ENCODE data around the gene KSR2.

The KSR2 gene

DNA sequence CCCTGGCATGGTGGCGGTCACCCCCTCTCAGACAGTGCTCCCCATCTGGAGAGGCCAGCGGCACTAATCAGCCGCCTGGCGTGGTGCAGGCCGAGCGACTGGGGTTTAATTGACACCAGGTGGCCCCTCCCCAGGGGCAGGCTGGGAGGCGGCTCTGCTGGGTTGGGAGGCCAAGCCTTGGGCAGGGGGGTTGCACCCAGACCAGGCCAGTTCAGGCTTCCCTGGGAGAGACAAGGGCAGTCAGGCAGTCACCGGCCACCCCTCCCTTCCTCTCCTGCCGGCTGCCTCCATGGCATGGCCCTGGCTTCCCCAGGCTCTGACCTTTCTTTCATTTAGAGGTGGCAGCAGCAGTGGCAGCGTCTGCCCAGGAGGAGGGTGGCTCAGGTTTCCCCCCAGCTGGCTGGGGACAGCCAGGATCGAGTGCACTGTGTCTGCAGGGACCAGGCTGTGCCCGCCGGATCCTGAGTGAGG, 529.2 kb downstream of the KSR2 start:
- TF ChIP-seq, protein P1, sequence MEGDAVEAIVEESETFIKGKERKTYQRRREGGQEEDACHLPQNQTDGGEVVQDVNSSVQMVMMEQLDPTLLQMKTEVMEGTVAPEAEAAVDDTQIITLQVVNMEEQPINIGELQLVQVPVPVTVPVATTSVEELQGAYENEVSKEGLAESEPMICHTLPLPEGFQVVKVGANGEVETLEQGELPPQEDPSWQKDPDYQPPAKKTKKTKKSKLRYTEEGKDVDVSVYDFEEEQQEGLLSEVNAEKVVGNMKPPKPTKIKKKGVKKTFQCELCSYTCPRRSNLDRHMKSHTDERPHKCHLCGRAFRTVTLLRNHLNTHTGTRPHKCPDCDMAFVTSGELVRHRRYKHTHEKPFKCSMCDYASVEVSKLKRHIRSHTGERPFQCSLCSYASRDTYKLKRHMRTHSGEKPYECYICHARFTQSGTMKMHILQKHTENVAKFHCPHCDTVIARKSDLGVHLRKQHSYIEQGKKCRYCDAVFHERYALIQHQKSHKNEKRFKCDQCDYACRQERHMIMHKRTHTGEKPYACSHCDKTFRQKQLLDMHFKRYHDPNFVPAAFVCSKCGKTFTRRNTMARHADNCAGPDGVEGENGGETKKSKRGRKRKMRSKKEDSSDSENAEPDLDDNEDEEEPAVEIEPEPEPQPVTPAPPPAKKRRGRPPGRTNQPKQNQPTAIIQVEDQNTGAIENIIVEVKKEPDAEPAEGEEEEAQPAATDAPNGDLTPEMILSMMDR (IDR thresholded peaks at IDR 0.05): no peak
- no peaks in the 10 kb centered on the region for H3K4me1 ChIP-seq
- no peak overlapping the region for H3K4me3 ChIP-seq (ENCODE audit: low read depth, low read length)
- H3K9me3 ChIP-seq (ENCODE audit: control insufficient read depth, low read length): no peaks in the 10 kb centered on the region
- no peaks in the 10 kb centered on the region for H3K79me2 ChIP-seq
- H3K27me3 ChIP-seq (ENCODE audit: control insufficient read depth, insufficient read depth, low read length): peaks cover under 1% of the 10 kb centered on the region
- no peak overlapping the region for H3K27ac ChIP-seq
- H2AFZ ChIP-seq: no peak overlapping the region
- no peak overlapping the region for H3K9ac ChIP-seq
- no peak overlapping the region for H3K4me2 ChIP-seq (ENCODE audit: low read length)
- no peaks in the 10 kb centered on the region for H3K36me3 ChIP-seq (ENCODE audit: control insufficient read depth, insufficient read depth, low read length)

DNA sequence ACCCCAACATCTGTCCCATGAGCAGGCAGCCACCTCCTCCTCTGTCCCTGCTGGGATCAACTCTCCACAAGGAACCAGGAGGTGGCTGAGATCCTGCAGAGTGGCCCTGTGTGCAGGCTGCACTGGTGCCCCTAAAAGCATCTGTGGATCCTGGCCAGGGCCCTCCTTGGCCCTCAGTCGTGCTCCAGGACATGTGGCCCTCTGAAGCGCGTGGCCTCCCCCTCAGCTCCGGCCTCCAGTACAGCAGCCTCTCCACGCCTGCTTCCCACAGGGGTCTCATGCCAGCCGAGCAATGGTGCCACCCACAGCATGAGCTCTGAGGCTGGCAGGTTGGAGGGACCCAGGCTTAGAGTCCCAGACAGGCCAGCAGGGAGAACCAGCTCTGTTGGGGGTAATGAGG, 530.0 kb downstream of the KSR2 start:
- no peak overlapping the region for H3K4me3 ChIP-seq (ENCODE audit: low read depth, low read length)
- H3K27ac ChIP-seq: no peak overlapping the region
- no peaks in the 10 kb centered on the region for H3K36me3 ChIP-seq (ENCODE audit: control insufficient read depth, insufficient read depth, low read length)
- no peak overlapping the region for H3K4me2 ChIP-seq (ENCODE audit: low read length)
- no peak overlapping the region for H3K9ac ChIP-seq
- no peaks in the 10 kb centered on the region for H3K9me3 ChIP-seq (ENCODE audit: control insufficient read depth, low read length)
- H3K27me3 ChIP-seq (ENCODE audit: control insufficient read depth, insufficient read depth, low read length): no peaks in the 10 kb centered on the region
- TF ChIP-seq, protein P1 (IDR thresholded peaks at IDR 0.05): no peak
- H3K79me2 ChIP-seq: no peaks in the 10 kb centered on the region
- no peak overlapping the region for H2AFZ ChIP-seq
- H3K4me1 ChIP-seq: no peaks in the 10 kb centered on the region

DNA sequence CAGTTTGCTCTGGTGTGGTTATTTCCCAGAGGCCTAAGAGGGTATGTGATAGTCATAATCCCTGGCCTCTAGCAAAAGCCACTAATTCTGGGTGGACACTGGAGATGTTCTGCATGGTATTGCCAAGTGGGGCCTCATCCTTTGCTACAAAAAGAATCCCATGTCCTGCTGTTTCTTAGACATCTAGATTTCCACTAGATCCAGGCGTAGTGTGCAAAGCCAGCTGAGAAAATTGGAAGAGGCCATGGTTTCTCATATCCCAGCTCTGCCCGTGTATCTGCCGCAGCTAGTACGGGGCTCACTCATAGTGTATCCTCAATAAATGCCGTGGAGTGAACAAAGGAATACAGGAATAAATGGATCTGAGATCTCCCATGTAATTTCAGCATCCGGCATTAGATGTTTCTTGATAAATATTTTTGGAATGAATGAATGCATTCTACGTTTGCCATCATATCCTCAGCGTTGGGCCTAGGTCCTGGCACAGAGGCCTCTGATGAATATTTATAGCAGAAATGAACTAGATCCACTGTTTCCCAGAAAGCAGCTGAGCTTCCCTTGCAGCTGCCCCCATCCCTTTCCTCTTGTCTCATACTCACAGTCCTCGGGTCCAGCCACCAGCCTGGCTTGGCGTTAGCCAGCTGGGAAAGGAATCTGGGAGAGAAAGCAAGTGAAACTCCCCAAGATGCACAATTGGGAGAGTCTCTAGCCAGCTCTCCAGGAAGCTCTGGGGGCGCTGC, 531.1 kb downstream of the KSR2 start:
- Histone ChIP-seq H2AFZ (no peak overlapping the region), H3K27me3 (ENCODE audit: control insufficient read depth, insufficient read depth, low read length) (no peaks in the 10 kb centered on the region), H3K79me2 (no peaks in the 10 kb centered on the region), H3K36me3 (ENCODE audit: control insufficient read depth, insufficient read depth, low read length) (no peaks in the 10 kb centered on the region), H3K4me1 (no peaks in the 10 kb centered on the region), H3K4me3 (ENCODE audit: low read depth, low read length) (no peak overlapping the region), H3K4me2 (ENCODE audit: low read length) (no peak overlapping the region), H3K27ac (no peak overlapping the region), H3K9me3 (ENCODE audit: control insufficient read depth, low read length) (no peaks in the 10 kb centered on the region), H3K9ac (no peak overlapping the region)
- TF ChIP-seq, protein P1 (IDR thresholded peaks at IDR 0.05): no peak

DNA sequence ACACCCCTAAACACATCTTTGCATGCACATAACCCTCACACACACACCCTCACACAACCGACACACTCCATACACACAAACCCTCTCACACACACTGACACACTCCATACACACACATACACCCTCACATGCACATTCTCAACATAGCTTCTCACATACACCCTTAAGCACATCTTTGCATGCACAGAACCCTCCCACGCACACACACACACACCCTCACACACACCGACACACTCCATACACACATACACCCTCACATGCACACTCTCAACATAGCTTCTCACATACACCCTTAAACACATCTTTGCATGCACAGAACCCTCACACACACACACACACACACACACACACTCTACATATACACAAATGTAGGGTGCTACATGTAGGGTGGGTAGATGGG, 534.9 kb downstream of the KSR2 start:
- Histone ChIP-seq H3K27ac (no peak overlapping the region), H3K4me2 (ENCODE audit: low read length) (no peak overlapping the region), H3K9me3 (ENCODE audit: control insufficient read depth, low read length) (no peaks in the 10 kb centered on the region), H3K27me3 (ENCODE audit: control insufficient read depth, insufficient read depth, low read length) (no peaks in the 10 kb centered on the region), H3K79me2 (no peaks in the 10 kb centered on the region), H2AFZ (no peak overlapping the region), H3K4me3 (ENCODE audit: low read depth, low read length) (no peak overlapping the region), H3K4me1 (no peaks in the 10 kb centered on the region), H3K36me3 (ENCODE audit: control insufficient read depth, insufficient read depth, low read length) (no peaks in the 10 kb centered on the region), H3K9ac (no peak overlapping the region)
- TF ChIP-seq, protein P1 (IDR thresholded peaks at IDR 0.05): no peak

DNA sequence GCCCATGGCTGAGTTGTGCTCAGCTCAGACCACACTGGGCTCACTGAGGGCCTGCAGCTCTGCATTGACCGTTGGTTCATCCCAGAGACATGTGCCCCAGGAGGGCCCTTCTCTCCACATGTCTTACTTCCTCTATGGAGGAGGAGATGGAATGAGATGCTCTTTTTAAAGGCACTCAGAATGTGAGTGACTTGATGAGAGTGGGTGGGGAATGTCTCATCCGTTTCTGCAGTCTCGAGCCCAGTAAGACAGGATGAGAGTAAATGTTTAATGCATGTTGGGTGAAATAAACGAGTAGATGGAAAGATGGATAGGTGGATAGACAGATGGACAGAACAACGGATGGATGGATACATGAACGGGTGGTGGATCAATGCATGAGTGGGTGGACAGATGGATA, 538.5 kb downstream of the KSR2 start:
- no peaks in the 10 kb centered on the region for H3K27me3 ChIP-seq (ENCODE audit: control insufficient read depth, insufficient read depth, low read length)
- no peak overlapping the region for H3K4me2 ChIP-seq (ENCODE audit: low read length)
- no peak overlapping the region for H3K4me3 ChIP-seq (ENCODE audit: low read depth, low read length)
- H3K9me3 ChIP-seq (ENCODE audit: control insufficient read depth, low read length): no peaks in the 10 kb centered on the region
- no peaks in the 10 kb centered on the region for H3K79me2 ChIP-seq
- no peak overlapping the region for H3K9ac ChIP-seq
- H3K36me3 ChIP-seq (ENCODE audit: control insufficient read depth, insufficient read depth, low read length): no peaks in the 10 kb centered on the region
- no peaks in the 10 kb centered on the region for H3K4me1 ChIP-seq
- TF ChIP-seq, protein P1 (IDR thresholded peaks at IDR 0.05): no peak
- no peak overlapping the region for H3K27ac ChIP-seq
- no peak overlapping the region for H2AFZ ChIP-seq

Measured in parathyroid adenoma (tissue), 2 donors.